TTC549 (cell line): ENCODE measurements around the gene SDHB.

Experiments
- FAIRE-seq: peaks from 2 replicates; lab custom pipeline; 2012; peaks lifted over from hg19 to GRCh38; lab: Jason Lieb, UNC

Gene SDHB

DNA sequence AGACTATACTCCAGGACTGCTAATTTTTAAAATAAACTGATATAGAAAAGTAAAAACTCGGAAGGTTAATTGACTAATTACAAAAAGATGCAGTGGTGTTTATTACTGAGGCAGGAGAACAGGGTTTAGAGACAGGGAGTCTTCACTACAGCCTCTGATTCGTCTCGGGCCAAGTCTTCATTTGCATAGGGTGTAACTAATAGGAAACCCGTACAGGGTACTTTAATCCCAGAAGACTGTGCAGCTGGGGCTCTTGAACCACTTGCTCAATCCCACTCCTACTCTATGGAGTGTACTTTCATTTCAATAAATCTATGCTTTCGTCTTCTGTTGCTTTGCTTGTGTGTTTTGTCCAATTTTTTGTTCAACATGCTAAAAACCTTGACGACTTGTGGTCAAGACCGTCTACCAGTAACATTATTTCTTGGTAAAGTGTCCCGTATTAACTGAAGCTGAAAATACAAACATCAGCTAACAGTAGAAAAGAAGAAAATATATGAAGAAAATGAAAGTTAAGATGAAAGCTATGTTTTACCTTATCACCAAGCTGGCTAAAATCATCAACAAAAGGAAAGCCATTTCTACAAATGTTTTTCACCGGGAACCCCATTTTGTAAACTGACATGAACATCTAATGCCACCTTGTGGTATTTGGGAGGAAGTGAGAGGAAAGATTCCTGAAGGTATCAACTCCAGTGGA lies 8.0 kb downstream of the SDHB start:
- FAIRE-seq, result peak; percentile 95

DNA sequence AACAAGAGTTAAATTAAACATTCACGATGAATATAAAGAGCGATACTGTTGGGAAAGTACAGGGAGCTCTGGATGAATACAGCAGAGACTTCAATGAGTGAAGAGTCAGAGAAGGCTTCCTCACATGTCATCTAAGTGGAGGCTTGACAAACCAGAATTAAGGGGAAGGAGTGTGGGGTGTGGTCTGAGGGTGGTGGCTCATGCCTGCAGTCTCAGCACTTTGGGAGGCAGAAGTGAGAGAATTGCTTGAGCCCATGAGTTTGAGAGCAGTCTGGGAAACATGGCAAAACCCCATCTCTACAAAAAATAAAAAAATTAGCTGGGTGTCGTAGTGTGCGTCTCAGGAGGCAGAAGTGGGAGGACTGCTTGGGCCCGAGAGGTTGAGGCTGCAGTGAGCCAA lies 8.7 kb downstream of the SDHB start:
- no peak for FAIRE-seq

DNA sequence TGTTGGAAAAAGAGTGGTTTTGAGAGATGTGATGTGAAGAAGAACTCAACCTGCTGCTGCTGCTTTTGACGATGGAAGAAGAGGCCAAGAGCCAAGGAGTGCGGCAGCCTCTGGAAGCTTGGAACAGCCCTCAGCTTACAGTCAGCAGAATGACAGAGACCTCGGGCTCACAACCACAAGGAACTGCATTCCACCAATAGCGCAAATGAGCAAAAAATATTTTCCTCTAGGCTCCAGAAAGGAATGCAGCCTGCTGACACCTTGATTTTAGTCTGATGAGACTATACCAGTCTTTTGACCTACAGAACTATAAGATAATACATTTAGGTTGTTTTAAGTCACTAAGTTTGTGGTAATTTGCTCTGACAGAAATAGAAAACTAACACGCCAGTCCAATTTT lies 10.2 kb downstream of the SDHB start:
- no peak for FAIRE-seq

DNA sequence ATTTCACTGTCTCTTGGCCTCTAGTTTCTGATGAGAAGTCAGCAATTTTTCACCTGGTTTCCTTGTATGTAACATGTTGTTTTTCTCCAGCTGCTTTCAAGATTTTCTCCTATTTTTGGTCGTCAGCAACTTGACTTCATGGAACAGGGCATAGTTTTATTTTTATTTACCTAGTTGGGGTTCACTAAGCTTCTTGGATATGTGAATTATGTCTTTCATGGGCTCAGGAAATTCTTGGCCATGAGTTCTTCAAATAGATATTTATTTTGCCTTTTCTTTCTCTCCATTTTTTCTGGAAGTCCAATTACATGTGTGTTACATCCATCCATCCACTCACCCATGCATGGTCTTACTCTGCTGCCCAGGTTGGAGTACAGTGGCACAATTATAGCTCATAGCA lies 13.7 kb downstream of the SDHB start:
- FAIRE-seq, result no peak

DNA sequence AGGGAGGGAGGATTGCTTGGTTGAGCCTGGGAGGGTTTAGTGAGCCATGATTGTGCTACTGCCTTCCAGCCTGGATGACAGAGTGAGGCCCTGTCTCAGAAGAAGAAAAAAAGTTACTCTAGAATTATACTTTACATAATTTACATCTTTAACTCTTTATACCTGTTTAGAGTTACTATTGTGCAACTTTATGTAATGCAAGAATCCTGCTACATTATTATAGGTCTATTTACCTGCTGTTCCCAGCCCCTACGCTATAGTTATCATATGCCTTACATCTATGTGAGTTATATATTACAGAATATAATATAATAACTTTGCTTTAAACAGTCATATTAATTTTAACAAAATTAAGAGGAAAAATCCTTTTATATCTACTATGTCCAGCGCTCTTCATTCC lies 14.3 kb downstream of the SDHB start:
- no peak for FAIRE-seq

DNA sequence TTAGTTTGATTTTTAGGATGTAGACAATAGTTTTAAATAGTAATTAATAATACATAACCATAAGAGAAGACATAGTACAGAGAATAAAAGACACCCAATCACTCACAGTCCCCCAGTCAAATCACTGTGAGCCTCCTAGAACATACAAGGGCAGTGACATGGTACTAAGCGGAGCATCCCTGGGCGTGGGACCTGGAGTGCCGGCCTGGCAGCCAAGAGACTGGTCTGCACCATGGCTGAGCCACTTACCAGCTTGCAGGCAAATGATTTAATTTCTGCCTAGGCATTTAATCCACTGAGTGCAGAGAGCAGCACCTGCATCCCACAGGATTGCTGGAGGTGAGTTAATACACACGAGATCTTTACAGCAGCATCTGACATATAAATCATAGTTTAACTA lies 20.4 kb downstream of the SDHB start:
- no peak for FAIRE-seq

DNA sequence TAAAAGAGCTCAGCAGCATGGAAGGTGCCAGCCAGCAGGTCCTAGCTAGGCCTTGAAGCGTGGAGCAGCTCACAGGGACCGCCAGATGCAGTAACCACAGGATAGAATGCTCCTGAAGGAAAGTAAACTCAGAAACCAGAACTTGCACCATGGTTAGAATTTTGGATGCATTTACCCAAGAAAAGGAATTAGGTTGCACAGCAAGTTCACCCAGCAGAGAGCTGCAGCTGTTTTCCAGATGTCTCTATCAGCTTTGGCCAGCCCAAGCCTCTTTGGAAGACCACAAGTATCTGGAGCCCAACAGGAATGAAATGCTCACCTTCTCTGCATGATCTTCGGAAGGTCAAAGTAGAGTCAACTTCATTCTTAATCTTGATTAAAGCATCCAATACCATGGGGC lies 21.1 kb downstream of the SDHB start:
- FAIRE-seq, result no peak

DNA sequence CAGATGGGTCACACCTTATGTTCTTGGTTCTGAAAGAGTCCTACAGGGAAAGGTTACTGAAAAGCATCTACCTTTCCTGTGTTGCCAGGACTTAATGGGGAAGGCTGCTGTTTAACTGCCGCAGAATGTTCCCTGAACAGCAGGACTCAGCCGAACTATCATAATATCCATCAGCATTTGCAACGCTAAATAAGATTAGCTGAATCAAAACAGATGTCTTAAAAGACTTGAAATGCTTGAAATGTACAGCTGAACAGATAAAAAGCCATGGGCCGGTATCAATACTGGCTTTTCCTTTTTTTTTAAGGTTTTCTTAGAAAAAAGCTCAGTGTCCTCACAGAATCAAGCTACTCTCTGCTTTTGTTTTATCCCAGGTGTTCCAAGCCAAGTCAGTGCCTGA lies 22.4 kb downstream of the SDHB start:
- FAIRE-seq, result no peak

DNA sequence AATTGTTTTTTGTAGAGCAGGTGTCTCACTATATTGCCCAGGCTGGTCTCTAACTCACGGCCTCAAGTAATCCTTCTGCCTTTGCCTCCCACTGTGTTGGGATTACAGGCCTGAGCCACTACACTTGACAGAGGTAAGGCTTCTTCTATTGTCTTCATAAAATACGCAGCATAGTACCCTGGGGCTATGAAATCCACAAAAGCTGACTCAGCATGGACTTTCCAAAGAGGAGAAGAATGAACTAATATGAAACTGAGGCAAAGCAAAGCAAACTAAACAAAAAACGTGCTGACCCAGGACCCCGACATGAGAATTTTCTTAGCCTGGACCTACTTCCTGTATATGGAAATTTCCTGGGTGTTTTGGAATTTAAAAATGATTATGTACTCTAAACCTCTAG lies 23.6 kb downstream of the SDHB start:
- FAIRE-seq, result no peak

DNA sequence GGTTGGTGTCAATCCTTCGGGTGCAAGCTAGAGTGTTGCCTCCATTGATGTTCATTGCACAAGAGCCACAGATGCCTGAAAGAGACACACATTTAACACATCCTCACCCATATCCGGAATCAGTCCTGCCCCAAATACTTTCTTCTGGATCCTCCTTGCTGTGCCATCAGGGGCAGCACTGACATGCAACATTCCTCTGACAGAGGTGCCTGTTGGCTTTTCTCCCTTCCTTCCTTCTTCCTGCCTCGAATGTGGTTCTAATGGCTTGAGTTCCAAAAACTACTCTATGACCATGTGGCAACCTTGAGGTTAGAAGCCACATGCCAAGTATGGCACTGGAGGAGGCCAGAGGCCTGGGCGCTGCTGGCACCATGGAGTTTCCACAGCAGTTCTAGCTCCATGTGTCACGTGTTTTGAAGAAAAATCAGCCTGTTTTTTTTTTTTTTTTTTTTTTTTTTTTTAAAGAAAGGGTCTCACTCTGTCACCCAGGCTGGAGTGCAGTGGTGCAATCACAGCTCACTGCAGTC lies 25.1 kb downstream of the SDHB start:
- no peak for FAIRE-seq

DNA sequence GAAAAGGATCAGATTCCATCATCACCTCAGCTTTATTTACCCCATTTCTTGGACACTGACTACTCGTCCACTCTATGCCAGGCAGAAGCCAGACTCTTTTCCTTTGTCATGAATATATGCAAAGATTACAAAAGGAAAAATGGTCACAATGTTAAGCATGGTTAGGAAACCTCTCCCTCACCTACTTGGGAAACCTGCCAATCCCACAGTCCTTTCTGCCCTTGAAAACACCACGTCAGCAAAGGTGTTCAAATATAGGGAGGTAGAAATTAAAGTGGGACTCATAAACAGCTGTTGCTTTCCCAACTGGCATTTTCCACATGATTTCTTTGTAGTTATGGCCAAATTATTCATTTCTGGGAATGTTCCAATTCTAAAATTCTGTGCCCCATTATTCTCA lies 25.9 kb downstream of the SDHB start:
- FAIRE-seq, result no peak

DNA sequence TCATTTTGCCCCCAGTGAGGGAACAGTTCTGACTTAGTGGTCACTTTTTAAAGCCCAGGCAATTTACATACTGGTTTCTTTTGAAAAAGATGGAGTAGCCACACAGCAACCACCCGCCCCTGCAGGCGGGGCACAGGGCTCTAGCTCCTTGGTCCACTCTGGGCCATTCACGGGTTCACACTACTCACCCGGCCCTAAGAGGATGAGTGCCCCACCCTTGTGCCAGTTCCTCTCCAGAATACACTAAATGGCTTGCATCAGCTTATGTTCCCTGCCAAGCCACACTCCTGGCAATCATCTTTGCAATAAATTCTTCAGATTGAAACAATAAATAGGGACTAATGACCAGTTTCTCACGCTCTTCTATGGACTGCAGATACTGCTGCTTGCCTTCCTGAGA lies 26.4 kb downstream of the SDHB start:
- no peak for FAIRE-seq

DNA sequence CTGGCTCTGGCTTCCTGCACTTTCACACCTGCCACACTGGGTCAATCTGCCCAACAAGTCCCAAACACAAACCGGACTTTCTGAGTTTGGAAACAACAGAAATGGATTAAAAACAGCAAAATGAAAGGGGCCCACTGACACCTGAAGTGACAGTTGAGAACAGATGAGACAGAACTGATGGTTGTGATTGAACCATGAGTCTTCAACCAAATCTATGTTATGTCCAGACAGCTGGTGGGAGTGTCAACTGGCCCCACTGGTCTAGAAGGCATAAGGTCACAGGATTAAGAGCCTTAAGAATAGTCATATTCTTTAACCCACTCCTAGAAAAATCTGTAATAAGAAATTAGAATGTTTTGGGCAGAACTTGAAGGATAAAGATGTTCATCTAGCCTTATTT lies 29.1 kb downstream of the SDHB start:
- no peak for FAIRE-seq

DNA sequence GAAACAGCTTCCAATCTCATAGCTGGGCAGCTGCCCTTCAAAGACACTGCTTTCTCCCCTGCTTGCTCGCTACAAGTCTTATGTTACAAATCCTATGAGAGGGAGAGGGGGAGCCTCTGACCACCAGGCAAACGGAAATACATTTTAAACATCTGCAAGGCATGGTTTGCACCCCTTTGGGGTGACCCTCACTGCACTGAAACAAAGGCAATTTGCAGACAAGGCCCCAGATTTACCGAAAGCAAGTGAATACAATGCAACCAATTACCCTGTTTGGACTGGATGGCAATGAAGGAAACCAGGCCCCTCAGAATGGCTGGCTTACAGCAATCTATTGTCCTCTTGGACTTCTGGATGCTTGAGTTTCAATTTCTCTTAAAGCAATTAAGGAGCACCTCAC lies 30.3 kb downstream of the SDHB start:
- no peak for FAIRE-seq

DNA sequence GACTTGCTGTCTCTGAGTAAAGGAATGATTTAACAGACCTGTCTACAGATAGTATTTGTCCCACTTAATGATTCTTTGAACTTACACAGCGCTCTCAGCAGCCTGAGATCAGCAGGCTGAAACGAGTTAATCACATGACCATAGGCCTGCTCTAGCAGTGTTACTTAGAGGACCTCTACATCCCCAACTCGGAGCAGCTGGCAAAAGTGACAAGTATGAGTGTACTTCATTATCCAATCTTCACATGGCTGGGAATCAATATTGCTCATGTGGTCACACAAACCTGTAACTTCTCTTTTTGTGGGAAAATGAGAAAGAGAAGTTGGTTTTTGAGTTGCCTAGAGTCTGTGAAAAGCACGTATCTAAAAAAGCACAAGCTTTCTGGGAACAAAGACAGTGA lies 30.7 kb downstream of the SDHB start:
- FAIRE-seq, result no peak

DNA sequence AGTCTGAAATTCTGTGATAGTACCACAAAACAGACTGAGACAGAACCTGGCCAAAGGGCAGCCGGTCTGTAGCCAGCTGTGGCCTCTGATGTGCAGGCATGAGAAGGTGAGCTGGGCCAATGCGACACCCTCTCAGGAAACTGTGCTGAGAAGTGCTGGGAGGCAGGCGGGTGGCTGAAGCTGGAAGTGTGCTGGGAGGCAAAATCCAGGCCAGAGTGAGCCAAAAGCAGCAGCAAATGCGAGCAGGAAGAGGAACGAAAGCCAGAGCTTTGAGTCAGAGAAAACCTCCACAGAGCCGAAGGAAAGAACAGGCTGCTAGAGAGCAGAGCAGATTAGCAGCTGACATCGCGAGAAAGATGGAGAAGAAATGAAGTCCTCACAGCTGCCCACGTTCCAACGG lies 31.9 kb downstream of the SDHB start:
- FAIRE-seq, result no peak

DNA sequence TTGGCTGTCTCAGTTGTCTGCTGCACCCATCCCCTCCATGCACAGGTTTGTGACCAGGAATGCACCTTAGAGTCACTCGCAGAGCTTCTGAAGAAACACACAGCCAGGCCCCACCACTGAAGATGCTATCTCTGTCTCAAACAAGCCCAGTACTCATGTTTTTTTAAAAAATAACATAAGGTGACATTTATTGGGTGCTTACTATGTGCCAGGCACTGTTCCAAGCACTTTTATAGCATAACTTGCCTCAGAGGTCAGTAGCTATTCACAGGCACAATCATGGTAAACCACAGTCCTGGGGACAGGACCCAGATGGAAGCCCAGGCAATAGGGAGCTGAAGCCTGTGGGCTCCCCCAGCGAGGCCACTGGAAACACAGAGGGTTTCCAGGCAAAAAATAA lies 33.3 kb downstream of the SDHB start:
- no peak for FAIRE-seq

DNA sequence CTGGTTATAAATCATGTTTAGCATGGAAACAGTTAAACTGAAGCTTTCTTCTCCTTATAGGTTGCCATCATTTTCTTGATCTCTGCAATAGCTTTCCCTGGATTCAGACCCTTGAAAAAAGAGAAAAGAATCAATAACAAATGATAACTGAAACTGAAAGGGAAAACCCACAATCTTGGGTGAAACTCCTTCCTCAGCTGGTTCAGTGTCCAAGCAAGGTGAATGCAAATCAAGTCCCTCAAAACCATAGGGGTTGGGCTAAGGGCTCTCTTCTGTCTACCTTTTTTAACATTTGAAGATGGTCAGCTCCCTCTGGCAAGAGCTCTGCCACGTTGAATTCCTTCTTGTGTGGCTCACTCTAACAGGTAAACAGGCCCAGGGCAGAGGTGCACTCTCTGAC lies 35.0 kb downstream of the SDHB start:
- no peak for FAIRE-seq

DNA sequence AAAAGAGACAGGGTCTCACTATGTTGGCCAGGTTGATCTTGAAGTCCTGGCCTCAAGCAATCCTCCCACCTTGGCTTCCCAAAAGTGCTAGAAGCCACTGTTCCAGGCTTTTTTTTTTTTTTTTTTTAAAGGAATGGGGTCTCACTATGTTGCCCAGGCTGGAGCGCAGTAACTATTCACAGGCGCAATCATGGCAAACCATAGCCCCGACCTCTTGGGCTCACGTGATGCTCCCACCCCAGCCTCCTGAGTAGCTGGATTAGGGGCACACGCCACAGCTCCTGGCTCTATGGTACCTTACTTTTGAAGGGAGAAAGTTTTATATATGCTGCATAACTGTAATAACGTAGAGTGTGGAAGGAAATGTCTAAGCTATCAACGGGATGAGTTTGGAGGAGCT lies 36.4 kb downstream of the SDHB start:
- no peak for FAIRE-seq

DNA sequence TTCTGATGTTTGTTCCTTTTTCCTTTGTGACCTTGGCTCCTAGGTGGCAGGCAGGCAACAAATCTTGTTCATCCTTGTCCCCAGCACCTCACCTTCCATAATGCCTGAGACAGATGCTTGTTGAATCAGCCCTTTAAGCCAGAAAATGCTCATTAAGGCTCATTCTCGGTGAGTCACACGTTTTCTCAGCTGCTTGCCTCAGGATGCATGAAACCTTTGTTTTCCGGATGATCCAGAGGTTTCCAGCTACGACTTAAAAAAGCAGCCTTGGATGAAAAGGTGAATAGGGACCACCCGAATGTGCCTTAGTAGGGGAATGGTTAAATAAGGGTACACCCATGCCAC lies 37.5 kb downstream of the SDHB start:
- FAIRE-seq, result no peak

DNA sequence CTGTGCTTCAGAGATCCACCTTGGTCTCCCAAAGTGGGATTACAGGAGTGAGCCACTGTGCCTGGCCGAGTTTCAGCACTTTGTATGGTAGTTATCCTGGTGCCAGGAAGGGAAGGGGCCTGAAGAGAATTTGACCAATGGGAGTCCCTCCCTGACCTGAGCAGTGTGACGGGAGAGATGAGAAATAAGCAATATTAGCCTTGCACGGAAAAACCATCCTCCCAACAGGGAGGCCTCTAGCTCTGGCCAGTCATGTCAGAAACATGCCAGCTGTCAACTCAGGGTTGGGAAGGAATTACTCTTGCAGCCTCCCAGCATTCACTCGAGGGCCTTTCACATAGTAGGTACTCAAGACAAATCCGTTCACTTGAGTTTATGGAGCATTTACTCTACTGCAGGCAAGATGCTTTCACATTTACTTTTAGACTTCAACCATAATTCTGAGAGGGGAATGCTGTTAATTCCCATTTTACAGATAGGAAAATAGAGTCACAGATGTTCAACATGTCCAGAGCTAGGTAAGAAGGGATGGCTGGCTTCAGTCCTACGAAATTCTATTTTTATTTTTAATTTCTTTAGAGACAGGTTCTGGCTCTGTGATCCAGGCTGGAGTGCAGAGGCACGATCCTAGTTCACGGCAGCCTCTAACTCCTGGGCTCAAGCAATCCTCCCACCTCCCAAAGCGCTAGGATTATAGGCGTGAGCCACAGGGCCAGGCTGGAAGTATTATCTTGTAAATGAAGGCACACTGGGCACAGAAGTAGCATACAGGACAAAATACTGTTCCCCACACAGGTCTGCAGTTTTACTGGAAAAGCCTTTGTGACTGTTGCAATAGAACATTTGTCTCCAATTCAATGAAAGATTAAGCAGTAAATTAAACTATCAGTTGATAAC lies 38.9 kb downstream of the SDHB start:
- FAIRE-seq, result no peak

DNA sequence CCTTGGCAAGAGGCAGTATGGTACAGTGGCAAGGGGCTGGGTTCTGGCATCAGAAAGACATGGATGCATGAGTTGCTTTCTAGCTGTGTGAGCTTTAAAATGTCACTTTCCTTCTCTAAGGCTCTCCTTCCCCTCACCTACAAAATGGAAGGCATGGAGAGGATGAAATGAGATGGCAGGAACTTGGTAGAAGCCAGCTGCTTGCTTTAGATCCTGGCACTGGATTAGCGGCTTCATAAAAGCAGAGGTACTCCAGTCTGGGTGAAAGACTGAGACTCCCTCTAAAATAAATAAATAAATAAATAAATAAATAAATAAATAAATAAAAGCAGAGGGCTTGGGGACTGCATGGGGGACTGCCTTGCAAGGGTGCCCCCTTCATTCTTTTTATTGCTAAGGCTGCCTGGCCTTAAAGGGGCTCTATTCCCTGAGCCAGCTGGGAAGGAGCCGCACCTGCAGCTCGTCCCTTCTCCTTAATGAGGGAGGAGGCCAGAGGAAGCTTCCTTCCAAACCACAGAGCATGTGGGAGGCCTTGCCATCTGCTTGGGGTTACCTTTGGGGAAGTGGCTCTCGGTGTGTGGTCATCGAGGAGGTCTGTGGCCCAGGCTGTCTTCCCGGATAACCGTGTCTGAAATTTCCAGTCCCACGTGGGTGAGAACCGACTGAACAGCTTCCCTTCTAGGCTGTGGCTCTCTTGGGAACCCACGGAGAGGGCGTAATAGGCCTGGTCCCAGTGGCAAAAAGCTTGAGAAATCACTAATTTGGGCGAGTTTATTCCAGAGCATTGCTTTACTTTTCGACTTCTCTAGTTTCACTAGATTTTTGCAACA lies 40.1 kb downstream of the SDHB start:
- FAIRE-seq, result no peak
